ENCODE measurements around the gene LARP6. TPM values are rescaled to one million over a fixed set of nuclear protein-coding genes. Genes with fewer than 3 reads are reported as not detected.

Gene LARP6
- total and polyA plus RNA-seq, 2 experiments from 2014 or later = 20.0 to 22.4 TPM

- TF ChIP-seq STAT1 (IDR thresholded peaks at IDR 0.05; ENCODE audit: unreplicated experiment) (no peak), ETS1 (IDR thresholded peaks at IDR 0.05) (no peak), REST (IDR thresholded peaks at IDR 0.05; ENCODE audit: unreplicated experiment) (no peak), CREB1 (CRISPR knock-in tag; IDR thresholded peaks at IDR 0.05; ENCODE audit: low read depth) (no peak), JUNB (IDR thresholded peaks at IDR 0.05; ENCODE audit: unreplicated experiment) (no peak), EZH2 (IDR thresholded peaks at IDR 0.05; ENCODE audit: low read depth, unreplicated experiment) (no peak), NANOG (IDR thresholded peaks at IDR 0.05; ENCODE audit: borderline replicate concordance) (no peak), ZNF462 (CRISPR knock-in tag; IDR thresholded peaks at IDR 0.05) (no peak), EZH2phosphoT487 (IDR thresholded peaks at IDR 0.05; ENCODE audit: unreplicated experiment) (no peak), ZNF331 (CRISPR knock-in tag; IDR thresholded peaks at IDR 0.05; ENCODE audit: low read depth) (no peak), ZNF114 (CRISPR knock-in tag; IDR thresholded peaks at IDR 0.05) (no peak)
- Histone ChIP-seq H3K4me2 (no peak overlapping the region), H3K27ac (ENCODE audit: low read depth) (no peak overlapping the region), H3K79me2 (replicated peaks; ENCODE audit: insufficient read depth) (no peaks in the 10 kb centered on the region), H3K9me2 (ENCODE audit: insufficient read depth) (no peaks in the 10 kb centered on the region), H3K4me3 (no peak overlapping the region), H2AFZ (no peak overlapping the region), H4K20me1 (replicated peaks; ENCODE audit: insufficient read depth) (no peaks in the 10 kb centered on the region), H3K36me3 (ENCODE audit: insufficient read depth) (no peaks in the 10 kb centered on the region), H3F3A (replicated peaks; ENCODE audit: low read depth) (no peaks in the 10 kb centered on the region), H3K4me1 (ENCODE audit: insufficient read depth) (no peaks in the 10 kb centered on the region), H3K27me3 (ENCODE audit: insufficient read depth) (no peaks in the 10 kb centered on the region)
- Mint-ChIP-seq H3K27ac (no peak overlapping the region), H3K4me3 (no peak overlapping the region), H3K36me3 (ENCODE audit: low read depth) (no peaks in the 10 kb centered on the region; the same call in 2 of the 3 replicates), H3K9me3 (no peaks in the 10 kb centered on the region; the same call in 2 of the 3 replicates), H3K4me1 (no peaks in the 10 kb centered on the region), H3K27me3 (ENCODE audit: insufficient read depth, low read depth, poor library complexity) (no peaks in the 10 kb centered on the region)
- ATAC-seq = no peak
- DNase-seq (ENCODE audit: low spot score) = no peak
Measured at GRCh38 chr15:70799667-70800450, 54.1 kb downstream of the LARP6 start.

All from GM23338 (cell line).